GM12878 (cell line): Measurements from ENCODE around the gene OR13C8. TPM values are rescaled to one million over a fixed set of nuclear protein-coding genes. Genes with fewer than 3 reads are reported as not detected.

Experiments
- polyA plus RNA-seq, 11 experiments: library from polyadenylated mRNA; depleted of rRNA in 4 of 11; unstranded in 6 of 11; stranded (reverse) in 5 of 11; fragments of >200 nt; fragmentation: Nextera tagmentation in 4 of 11; fragmentation: Illumina TruSeq in 1 of 11; extraction: Ambion mirVana in 4 of 11; extraction: Trizol in 1 of 11; gene quantifications; 1 replicate in 1 of 11; 2 replicates in 10 of 11; pipeline versions ENCODE4 v1.2.1 to v1.2.3, GENCODE V29; 2011 to 2016; ENCODE audit warnings: inconsistent platforms in 2 of 11, missing spikeins in 2 of 11, low read depth in 1 of 11
- total RNA-seq, 4 experiments: library from RNA; depleted of rRNA in 3 of 4; stranded (reverse); fragments of >200 nt in 3 of 4; fragmentation: Illumina TruSeq in 1 of 4; extraction: Trizol in 1 of 4; gene quantifications; 2 replicates each; pipeline versions ENCODE4 v1.2.1 to v1.2.3, GENCODE V29; 2013 to 2021

OR13C8 gene
- total and polyA plus RNA-seq, 10 of the 15 experiments (the other 5 are each of a cell fraction or from before 2014, with no cell fraction given), result not detected

Other genes with a start within 250 kb of the OR13C8 start
Only the 7 nearest of the 9 such genes appear.
- not detected in 2 replicates for gene OR13F1, start 64.9 kb upstream of the OR13C8 start, total RNA-seq (2014; rRNA removed)
- not detected in 2 replicates for gene OR13F1, start 64.9 kb upstream of the OR13C8 start, total RNA-seq (2014; rRNA removed; fragmentation: Illumina TruSeq; extraction: Trizol)
- not detected in 2 replicates for gene OR13F1, start 64.9 kb upstream of the OR13C8 start, total RNA-seq (2021)
- not detected in 2 replicates for gene OR13F1, start 64.9 kb upstream of the OR13C8 start, polyA plus RNA-seq (2011; rRNA removed)
- not detected in 2 replicates for gene OR13F1, start 64.9 kb upstream of the OR13C8 start, polyA plus RNA-seq (2014; fragmentation: Illumina TruSeq; extraction: Trizol)
- gene OR13F1, start 64.9 kb upstream of the OR13C8 start, polyA plus RNA-seq (2014; fragmentation: Nextera tagmentation; extraction: Ambion mirVana), result not detected
- gene OR13F1, start 64.9 kb upstream of the OR13C8 start, polyA plus RNA-seq (2014; rRNA removed), result not detected in 2 replicates
- gene OR13F1, start 64.9 kb upstream of the OR13C8 start, polyA plus RNA-seq (2016; fragmentation: Nextera tagmentation; extraction: Ambion mirVana), result not detected
- 0.17 TPM in 1 of 2 replicates, not detected in the other for gene OR13C4, start 42.0 kb upstream of the OR13C8 start, total RNA-seq (2014; rRNA removed)
- not detected in 2 replicates for gene OR13C4, start 42.0 kb upstream of the OR13C8 start, total RNA-seq (2014; rRNA removed; fragmentation: Illumina TruSeq; extraction: Trizol)
- not detected in 2 replicates for gene OR13C4, start 42.0 kb upstream of the OR13C8 start, total RNA-seq (2021)
- gene OR13C4, start 42.0 kb upstream of the OR13C8 start, polyA plus RNA-seq (2011; rRNA removed), result 0.26 and 0.85 TPM in 2 replicates
- not detected in 2 replicates for gene OR13C4, start 42.0 kb upstream of the OR13C8 start, polyA plus RNA-seq (2014; fragmentation: Illumina TruSeq; extraction: Trizol)
- gene OR13C4, start 42.0 kb upstream of the OR13C8 start, polyA plus RNA-seq (2014; fragmentation: Nextera tagmentation; extraction: Ambion mirVana), result not detected
- not detected in 2 replicates for gene OR13C4, start 42.0 kb upstream of the OR13C8 start, polyA plus RNA-seq (2014; rRNA removed)
- not detected for gene OR13C4, start 42.0 kb upstream of the OR13C8 start, polyA plus RNA-seq (2016; fragmentation: Nextera tagmentation; extraction: Ambion mirVana)
- gene OR13C3, start 32.3 kb upstream of the OR13C8 start, total RNA-seq (2014; rRNA removed), result not detected in 2 replicates
- gene OR13C3, start 32.3 kb upstream of the OR13C8 start, total RNA-seq (2014; rRNA removed; fragmentation: Illumina TruSeq; extraction: Trizol), result not detected in 2 replicates
- gene OR13C3, start 32.3 kb upstream of the OR13C8 start, total RNA-seq (2021), result not detected in 2 replicates
- gene OR13C3, start 32.3 kb upstream of the OR13C8 start, polyA plus RNA-seq (2011; rRNA removed), result 0.87 and 1.1 TPM in 2 replicates
- gene OR13C3, start 32.3 kb upstream of the OR13C8 start, polyA plus RNA-seq (2014; fragmentation: Illumina TruSeq; extraction: Trizol), result not detected in 2 replicates
- not detected for gene OR13C3, start 32.3 kb upstream of the OR13C8 start, polyA plus RNA-seq (2014; fragmentation: Nextera tagmentation; extraction: Ambion mirVana)
- not detected in 2 replicates for gene OR13C3, start 32.3 kb upstream of the OR13C8 start, polyA plus RNA-seq (2014; rRNA removed)
- gene OR13C3, start 32.3 kb upstream of the OR13C8 start, polyA plus RNA-seq (2016; fragmentation: Nextera tagmentation; extraction: Ambion mirVana), result not detected
- not detected in 2 replicates for gene OR13C5, start 30.2 kb downstream of the OR13C8 start, total RNA-seq (2014; rRNA removed)
- not detected in 2 replicates for gene OR13C5, start 30.2 kb downstream of the OR13C8 start, total RNA-seq (2014; rRNA removed; fragmentation: Illumina TruSeq; extraction: Trizol)
- not detected in 2 replicates for gene OR13C5, start 30.2 kb downstream of the OR13C8 start, total RNA-seq (2021)
- 0.52 and 0.58 TPM in 2 replicates for gene OR13C5, start 30.2 kb downstream of the OR13C8 start, polyA plus RNA-seq (2011; rRNA removed)
- not detected in 2 replicates for gene OR13C5, start 30.2 kb downstream of the OR13C8 start, polyA plus RNA-seq (2014; fragmentation: Illumina TruSeq; extraction: Trizol)
- not detected for gene OR13C5, start 30.2 kb downstream of the OR13C8 start, polyA plus RNA-seq (2014; fragmentation: Nextera tagmentation; extraction: Ambion mirVana)
- not detected in 2 replicates for gene OR13C5, start 30.2 kb downstream of the OR13C8 start, polyA plus RNA-seq (2014; rRNA removed)
- gene OR13C5, start 30.2 kb downstream of the OR13C8 start, polyA plus RNA-seq (2016; fragmentation: Nextera tagmentation; extraction: Ambion mirVana), result not detected
- gene OR13C2, start 36.5 kb downstream of the OR13C8 start, total RNA-seq (2014; rRNA removed), result not detected in 2 replicates
- not detected in 2 replicates for gene OR13C2, start 36.5 kb downstream of the OR13C8 start, total RNA-seq (2014; rRNA removed; fragmentation: Illumina TruSeq; extraction: Trizol)
- not detected in 2 replicates for gene OR13C2, start 36.5 kb downstream of the OR13C8 start, total RNA-seq (2021)
- gene OR13C2, start 36.5 kb downstream of the OR13C8 start, polyA plus RNA-seq (2011; rRNA removed), result 0.11 TPM in 1 of 2 replicates, not detected in the other
- gene OR13C2, start 36.5 kb downstream of the OR13C8 start, polyA plus RNA-seq (2014; fragmentation: Illumina TruSeq; extraction: Trizol), result not detected in 2 replicates
- not detected for gene OR13C2, start 36.5 kb downstream of the OR13C8 start, polyA plus RNA-seq (2014; fragmentation: Nextera tagmentation; extraction: Ambion mirVana)
- not detected in 2 replicates for gene OR13C2, start 36.5 kb downstream of the OR13C8 start, polyA plus RNA-seq (2014; rRNA removed)
- gene OR13C2, start 36.5 kb downstream of the OR13C8 start, polyA plus RNA-seq (2016; fragmentation: Nextera tagmentation; extraction: Ambion mirVana), result not detected
- not detected in 2 replicates for gene OR13C9, start 49.0 kb downstream of the OR13C8 start, total RNA-seq (2014; rRNA removed)
- gene OR13C9, start 49.0 kb downstream of the OR13C8 start, total RNA-seq (2014; rRNA removed; fragmentation: Illumina TruSeq; extraction: Trizol), result not detected in 2 replicates
- not detected in 2 replicates for gene OR13C9, start 49.0 kb downstream of the OR13C8 start, total RNA-seq (2021)
- not detected in 2 replicates for gene OR13C9, start 49.0 kb downstream of the OR13C8 start, polyA plus RNA-seq (2011; rRNA removed)
- gene OR13C9, start 49.0 kb downstream of the OR13C8 start, polyA plus RNA-seq (2014; fragmentation: Illumina TruSeq; extraction: Trizol), result not detected in 2 replicates
- not detected for gene OR13C9, start 49.0 kb downstream of the OR13C8 start, polyA plus RNA-seq (2014; fragmentation: Nextera tagmentation; extraction: Ambion mirVana)
- gene OR13C9, start 49.0 kb downstream of the OR13C8 start, polyA plus RNA-seq (2014; rRNA removed), result not detected in 2 replicates
- not detected for gene OR13C9, start 49.0 kb downstream of the OR13C8 start, polyA plus RNA-seq (2016; fragmentation: Nextera tagmentation; extraction: Ambion mirVana)
- not detected in 2 replicates for gene OR13D1, start 125.3 kb downstream of the OR13C8 start, total RNA-seq (2014; rRNA removed)
- not detected in 2 replicates for gene OR13D1, start 125.3 kb downstream of the OR13C8 start, total RNA-seq (2014; rRNA removed; fragmentation: Illumina TruSeq; extraction: Trizol)
- gene OR13D1, start 125.3 kb downstream of the OR13C8 start, total RNA-seq (2021), result not detected in 2 replicates
- not detected in 2 replicates for gene OR13D1, start 125.3 kb downstream of the OR13C8 start, polyA plus RNA-seq (2011; rRNA removed)
- gene OR13D1, start 125.3 kb downstream of the OR13C8 start, polyA plus RNA-seq (2014; fragmentation: Illumina TruSeq; extraction: Trizol), result not detected in 2 replicates
- gene OR13D1, start 125.3 kb downstream of the OR13C8 start, polyA plus RNA-seq (2014; fragmentation: Nextera tagmentation; extraction: Ambion mirVana), result not detected
- not detected in 2 replicates for gene OR13D1, start 125.3 kb downstream of the OR13C8 start, polyA plus RNA-seq (2014; rRNA removed)
- not detected for gene OR13D1, start 125.3 kb downstream of the OR13C8 start, polyA plus RNA-seq (2016; fragmentation: Nextera tagmentation; extraction: Ambion mirVana)